Activated CD4-positive, alpha-beta T cell treated with anti-CD3 and anti-CD28 coated beads, Interleukin-10, Interleukin-2, amounts not matched to agents 100 ng/mL and 50 ng/mL, durations not matched to agents 16 hours and 8 hours (primary cell): ENCODE data around the gene ZFHX2.
A peak's percentile ranks its signal among the peaks of the same experiment; 100 is the strongest.

Source experiments
- DNase-seq: peaks from one replicate; pipeline ENCODE4 v3.0.0-alpha.2; 2020

The ZFHX2 gene

DNA sequence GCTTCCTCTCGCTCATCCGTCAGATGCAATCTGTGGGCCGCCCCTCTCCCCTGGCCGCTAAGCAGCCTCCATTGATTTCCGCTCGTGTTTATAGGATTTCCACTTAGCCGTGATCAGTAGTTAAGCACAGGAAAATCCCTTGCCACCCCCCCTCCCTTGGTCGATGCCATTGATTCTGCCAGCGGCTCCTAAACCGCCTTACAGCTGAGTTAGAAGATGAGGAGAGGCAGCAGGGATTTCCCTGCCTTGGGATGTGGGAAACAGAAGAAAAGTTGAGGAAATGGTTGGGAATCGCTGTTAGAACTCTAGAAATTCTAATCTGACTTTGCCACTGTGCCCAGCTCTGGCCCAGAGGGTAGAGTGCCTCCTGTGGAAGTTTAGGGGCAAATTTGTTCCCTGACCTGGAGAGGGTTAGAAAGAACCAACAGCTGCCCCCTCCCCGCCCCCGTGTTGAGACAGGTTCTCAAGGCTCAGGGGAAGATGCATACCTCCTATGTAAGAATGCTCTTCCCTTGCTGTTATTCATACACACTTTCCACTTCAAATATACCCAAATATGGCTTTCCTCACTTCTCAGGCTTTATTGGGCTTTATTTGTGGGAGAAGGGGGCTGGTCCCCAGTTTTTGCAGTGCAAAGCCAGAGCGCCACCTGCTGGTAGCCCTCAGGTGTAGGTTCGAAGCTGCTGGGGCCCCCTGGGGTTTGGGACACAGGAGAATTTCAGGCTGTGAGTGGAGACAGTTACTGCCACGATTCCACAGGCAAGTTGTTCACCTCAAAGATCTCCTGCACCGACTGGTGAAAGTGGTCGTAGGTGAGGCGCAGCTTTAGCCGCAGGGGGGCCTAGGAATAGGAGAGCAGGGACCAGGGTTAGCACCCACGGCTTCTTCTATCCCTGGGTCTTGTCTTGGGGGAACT, 7.7 kb upstream of the ZFHX2 start:
- DNase-seq: peak; percentile 70

DNA sequence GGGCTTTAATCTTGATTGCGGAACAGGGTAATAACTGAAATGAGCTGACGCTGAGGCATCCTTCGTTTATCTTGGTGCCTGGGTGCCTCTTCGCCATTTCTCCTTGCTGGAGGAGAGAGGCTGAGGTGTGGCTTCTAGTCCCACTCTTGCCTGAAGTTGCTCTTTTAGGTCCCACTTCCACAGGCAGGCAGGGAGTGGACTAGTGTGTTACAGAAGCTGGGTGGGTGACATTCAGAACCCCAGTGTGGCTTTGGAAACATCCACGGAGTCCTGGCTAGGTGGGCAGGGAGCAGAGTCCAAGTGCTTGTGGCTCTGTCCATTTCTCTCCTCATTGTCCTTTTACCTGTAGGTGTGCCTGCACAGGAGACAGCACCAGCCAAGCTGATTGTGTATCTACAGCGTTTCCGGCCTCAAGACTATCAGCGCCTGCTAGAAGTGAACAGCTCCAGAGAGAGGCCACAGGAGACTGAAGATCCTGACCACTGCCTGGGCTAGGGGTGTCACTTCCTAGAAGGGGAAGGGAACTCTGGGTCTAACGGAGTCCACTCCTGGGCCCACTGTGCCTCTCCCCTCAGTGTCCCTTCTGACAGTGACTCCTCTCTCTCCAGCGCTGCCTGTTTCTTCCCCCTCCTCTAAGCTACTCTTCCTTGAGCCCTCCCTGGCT, 6.9 kb upstream of the ZFHX2 start:
- no peak for DNase-seq

DNA sequence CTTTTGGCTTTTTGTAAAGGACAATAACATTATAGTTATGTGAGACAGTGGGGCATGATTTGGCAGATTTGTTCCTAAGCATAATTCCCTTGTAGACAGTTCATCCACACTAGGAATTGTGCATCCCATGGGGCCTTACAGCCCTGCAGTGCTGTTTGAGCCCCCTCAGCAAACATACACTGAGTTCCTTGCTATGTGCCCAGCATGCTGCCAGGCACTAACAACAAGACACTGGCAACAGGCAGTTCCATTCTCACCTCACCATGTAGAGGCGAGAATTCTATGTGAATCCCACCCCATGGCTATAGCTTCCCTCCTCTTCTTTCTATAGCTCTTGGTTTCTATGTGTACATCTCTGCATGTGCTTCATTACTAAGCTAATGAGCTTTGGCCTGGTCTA, 6.4 kb upstream of the ZFHX2 start:
- DNase-seq: no peak

DNA sequence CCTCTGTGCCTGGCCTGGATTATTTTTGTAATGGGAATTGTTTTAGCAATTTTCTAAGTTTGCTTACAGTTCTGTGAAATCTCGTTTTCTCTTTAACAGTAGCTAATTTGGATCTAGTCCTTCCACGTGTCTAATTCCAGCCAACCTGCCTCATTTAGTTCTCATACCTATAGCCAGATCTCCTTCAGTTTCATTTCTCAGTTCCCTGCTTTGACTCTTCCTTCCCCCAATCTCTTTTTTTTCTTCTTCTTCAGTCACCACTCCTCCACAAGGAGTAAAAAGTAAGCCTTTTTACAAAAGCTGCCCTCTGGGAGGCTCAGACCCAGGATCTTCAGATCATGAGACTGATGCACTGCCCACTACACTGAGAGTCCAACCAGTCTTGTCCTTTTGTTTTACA, 6.0 kb upstream of the ZFHX2 start:
- no peak for DNase-seq

DNA sequence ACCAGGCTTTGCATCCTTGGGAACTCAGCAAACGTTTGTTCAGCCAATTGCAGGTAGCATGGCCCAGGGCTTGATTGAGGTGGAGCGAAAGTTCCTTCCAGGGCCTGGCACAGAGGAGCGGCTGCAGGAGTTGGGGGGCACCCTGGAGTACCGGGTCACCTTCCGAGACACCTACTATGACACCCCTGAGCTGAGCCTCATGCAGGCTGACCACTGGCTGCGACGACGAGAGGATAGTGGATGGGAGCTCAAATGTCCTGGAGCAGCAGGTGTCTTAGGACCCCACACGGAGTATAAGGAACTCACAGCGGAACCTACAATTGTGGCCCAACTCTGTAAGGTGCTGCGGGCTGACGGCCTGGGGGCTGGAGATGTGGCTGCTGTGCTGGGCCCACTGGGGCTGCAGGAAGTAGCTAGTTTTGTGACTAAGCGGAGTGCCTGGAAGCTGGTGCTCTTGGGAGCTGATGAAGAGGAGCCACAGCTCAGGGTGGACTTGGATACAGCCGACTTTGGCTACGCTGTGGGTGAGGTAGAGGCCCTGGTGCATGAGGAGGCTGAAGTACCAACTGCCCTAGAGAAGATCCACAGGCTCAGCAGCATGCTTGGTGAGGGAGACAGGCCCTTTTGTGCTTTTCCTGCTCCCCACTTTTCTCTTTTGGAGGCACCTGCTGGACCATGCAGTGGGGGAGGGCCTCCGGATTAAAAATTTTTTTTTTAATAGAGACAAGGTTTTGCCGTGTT, 5.3 kb upstream of the ZFHX2 start:
- no peak for DNase-seq

DNA sequence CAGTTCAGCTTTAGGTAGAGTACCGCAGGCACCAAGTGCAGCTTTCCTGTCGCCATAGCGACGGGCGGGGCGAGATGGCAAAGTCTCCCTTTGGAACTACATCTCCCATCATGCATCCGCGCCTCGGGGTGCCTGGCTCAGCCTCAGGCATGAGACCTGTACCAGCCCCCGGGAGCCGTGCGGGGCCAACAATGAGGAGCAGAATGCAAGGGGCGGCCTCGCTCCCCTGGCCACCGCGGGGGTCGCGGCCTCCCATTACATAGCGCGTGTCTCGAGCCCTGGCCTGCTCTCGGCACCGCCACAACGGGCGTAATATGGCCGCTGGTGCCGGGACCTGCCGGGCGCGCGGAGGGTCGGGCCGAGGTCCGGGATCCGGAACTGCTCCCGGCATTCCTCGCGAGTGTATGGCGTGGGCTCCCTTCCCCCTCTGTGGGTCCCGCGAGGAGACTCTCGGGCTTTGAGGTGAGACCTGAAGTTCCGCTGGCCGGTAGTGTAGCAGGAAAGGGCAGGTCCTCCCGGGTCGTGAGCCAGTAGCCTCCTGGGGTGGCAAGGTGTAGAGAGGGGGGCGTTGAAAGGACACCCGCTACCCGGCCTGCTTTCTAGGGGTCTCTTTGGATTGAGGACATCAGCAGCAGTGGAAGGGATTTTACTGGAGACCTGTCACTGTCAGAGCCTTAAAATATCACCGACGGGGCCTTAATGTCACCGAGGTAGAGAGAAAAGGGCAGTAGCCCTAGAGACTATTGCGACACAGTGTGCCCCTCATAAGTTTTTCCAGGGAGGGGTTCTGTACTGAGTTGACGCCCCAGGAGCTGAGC, 4.5 kb upstream of the ZFHX2 start, which contains the start of gene THTPA:
Gene THTPA, plus strand, starts transcription at position 390 of the 818 bp plus-strand sequence. CDS start 487 bp downstream, outside the sequence.
- peak; percentile 96 for DNase-seq

DNA sequence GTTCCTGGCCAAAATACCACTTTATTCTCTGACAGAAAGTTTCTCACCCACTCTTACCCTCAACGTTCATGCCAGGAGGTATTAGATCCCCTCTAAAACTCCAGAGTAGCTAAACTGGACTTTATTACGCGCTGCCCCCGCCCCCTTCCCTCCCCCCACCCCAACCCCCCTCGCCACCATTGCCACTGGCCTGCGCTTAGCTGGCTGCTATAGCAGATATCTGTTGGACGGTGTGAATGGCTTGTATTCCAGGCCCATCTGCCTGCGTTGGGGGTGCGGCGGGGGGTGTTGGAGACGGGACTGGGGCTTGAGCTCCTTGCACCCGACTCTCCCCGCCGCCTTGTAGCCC, 3.9 kb upstream of the ZFHX2 start:
- DNase-seq: no peak

DNA sequence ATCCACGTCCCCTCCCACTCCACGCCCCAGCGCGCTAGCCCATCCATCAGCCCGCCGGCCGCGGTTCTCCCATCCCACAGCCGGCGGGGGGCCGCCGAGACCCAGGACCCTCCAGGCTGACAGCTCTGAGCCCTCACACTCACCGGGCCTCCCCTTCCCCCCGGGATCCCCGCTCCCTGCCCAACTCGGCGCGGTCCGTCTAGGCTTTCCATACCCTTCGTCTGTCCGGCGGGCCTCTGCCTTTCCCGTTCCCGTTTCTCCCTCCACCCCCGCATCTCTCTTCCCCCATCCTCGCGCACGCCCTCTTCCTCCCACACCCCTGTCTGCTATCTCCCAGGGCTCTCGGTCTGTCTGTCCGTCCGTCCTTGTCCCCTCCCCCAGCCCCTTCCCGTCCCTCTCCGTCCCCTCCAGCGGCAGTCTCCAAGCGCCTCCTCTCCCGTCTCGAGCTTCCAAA, 726 bp downstream of the ZFHX2 start:
- no peak for DNase-seq

DNA sequence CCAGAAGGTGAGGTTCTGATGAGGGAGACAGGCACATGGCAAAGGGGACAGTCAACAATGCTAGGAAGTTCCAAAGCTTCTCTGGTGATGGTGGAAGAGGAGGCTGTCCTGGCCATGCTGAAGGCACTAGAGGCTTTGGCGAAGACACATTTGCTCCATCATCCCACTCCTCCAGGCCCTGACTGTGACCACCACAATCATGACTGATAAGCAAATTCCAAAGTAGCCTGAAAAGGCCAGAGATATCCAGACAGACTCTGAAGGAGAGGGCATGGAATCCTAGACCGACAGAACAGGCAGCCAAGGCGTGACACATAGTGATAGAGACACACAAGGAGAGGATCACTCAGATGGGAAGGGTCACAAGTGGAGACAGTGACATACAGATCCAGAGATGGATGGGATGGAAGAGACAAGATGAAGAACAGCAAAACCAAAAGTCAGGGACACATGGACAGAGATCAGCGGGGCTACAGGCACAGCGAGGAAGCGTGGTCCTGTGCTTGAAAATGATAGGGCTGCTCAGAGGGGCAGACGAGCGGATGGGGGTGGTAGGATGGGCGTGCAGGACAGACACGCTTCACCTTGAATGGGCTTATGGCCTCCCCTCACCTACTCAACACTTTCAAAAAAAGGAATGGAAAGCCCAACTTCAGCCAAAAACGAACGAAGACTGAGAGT, 1.3 kb downstream of the ZFHX2 start:
- DNase-seq: no peak

DNA sequence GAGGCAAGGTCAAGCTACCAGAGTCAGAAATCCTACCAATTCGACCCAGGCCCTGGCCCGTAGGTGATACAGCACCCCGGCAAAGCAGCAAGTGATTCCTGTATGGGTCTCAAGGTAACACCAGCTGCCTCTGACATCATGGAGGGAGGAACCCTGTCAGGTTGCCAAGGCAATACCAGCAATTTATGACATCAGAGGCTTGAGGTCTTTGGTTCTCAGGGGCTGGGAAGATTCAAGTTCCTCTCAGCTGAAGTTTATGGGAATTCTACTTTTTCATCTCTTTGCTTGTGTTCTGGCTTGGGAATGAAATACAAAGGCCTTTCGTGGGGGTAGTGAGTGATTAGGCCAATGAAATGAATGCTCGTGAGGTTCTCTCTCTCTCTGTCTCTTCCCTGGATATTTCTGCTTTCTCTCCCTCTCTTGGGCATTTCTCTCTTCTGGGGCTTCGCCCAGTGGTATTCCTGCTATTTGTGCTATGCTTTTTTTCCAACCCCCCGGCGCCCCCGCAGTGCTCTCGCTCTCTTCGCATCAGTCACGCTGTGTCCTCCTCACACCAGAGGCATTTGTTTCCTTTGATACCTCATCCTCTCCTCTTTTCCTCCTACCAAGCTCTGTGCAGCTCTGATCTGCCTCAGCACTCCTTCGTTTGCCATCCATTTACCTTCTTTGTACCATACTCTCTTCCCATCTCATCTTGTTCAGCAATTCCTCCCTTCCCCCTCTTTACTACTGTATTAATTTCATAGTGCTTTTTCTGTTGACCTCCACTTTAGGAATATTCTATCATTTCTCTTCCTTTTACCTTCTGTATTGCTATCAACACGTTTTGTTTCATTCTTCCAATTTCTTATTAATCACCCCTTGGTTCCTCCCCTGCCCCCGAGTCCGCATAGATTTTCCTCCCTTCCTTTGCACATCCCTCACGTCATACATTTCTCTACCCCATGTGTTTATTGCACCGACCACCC, 2.9 kb downstream of the ZFHX2 start:
- no peak for DNase-seq

DNA sequence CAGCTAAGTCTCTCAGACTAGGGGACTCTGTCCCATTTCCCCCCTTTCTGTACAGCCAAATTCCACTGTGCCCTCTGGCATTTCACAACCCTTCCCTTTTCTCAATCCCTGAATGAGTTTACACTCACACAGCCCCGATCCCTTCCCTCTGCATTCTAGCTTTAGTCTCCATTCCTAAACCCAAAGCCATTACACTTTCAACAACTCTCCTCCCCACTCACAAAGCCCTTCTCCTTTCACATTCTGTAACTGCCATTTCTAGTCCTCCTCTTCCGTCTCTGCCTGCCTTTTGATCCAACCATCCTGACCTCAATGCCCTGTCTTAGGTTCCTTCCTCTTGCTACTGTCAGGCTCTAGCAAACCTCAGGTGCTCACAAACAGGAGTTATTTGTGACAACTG, 3.6 kb downstream of the ZFHX2 start:
- DNase-seq: no peak

DNA sequence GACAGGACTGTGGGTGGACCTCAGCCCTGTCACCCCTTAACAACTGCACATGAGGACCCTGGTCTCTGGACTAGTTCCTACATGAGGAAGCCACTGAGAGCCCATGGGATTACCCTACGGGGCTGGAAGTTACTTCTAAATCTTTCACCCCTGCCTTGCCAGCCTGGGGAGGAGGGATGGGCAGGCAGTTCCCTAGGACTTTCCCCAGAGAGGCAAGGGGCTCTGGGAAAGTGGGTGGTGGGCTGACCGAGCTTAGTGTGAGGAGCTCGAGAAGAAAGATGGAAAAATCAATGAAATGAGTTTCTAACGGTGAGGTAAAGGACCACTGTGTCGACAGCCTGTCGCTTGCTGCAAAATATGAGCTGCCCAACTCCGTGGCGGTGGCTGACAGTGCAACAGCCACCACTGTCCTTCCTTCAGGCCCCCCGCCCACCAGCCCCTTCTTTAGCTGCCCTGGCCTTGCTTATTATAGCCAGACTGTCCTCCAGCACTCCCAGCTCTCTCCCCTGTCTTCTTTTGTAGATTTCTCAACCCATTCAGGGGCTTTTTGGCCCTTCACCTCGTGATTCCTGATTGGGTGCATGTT, 5.0 kb downstream of the ZFHX2 start:
- DNase-seq: no peak

DNA sequence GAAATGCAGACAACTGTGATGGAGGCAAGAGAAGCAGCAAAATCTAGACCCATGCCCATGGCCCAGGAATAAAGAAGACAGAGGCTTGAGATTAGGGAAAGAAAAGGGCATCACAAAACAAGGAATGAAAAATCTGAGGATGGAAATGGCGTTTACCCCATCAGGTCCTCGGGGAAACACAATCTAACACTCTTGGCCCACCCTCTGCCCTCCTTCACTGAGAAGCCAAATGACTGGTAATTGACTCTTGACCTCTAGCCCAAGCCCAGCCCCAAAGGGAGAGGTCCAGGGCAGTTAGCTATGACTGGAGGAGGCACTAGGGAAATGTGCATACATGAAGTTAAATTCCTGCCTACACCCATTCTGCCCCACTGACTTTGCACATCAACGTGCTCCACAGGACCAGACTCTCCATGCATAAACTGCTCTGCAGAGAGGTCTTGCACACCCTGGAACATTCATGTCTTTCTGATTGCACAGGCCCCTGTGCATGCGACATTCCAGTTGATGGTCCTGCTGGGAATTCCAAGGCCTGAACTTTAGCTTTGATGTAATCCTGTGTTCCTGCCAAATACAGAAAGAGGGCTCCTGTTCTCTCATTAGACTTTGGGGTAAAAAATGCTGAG, 5.7 kb downstream of the ZFHX2 start:
- no peak for DNase-seq

DNA sequence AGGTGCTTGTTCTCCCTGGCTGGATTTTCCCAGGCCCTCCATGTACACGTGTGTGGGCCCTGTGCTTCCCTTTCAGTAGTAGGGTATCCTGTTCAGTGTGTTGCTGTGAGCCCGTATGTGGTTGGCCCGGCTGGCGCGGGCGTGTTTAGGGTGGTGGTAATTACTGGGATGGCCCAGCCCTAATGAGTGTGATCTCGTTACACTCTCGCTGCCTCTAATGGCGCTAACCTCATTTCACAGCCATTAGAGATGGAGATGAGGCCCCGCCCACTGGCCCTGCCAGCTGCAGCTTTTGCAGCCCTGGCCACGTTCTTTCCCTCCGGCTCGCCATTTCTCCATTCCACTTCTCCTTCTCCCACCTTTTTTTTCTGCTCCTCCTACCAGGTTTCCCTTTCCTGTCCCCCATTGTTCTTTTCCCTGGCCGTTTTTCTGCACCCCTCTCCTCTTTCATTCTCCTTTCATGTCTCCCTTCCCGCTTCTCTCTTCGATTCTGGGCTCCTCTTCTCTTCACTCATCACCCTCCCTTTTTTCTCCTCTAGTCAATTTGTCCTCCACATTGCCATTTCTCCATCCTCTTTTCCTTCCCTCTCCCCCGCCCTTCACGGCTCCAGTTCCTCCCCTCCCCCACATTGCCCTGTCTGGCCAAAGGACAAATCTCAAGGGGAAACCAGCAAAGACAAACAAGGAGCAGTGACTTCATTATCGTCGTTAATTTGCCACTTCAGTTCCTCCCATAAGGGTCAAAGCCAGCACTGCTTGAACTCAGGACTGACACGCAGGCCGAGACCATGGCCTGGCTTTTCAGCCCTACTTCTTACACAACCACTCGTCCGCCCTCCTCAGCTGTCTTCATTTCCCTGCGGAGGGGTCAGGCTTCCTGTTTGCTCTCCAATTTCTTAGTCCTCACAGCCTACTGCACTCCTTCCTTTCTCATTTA, 6.8 kb downstream of the ZFHX2 start:
- DNase-seq: no peak

DNA sequence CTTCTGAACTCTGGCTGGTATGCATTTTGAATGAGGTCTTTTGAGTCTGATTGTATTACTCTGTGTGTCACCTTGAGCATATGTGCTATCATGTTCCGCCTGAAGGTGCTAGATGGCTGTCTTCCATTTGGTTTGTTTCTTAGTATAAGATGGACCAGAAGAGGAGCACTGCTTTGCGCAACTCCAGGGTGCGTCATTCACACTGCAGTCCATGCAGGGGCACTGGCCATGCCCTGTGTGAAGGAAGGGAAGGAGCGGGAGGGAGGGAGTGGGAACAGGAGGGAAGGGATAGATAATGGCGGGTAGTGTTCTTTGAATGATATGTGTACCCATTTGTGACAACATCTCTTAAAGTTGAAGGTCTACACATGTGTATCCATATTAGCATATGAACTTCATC, 8.2 kb downstream of the ZFHX2 start:
- DNase-seq: no peak

DNA sequence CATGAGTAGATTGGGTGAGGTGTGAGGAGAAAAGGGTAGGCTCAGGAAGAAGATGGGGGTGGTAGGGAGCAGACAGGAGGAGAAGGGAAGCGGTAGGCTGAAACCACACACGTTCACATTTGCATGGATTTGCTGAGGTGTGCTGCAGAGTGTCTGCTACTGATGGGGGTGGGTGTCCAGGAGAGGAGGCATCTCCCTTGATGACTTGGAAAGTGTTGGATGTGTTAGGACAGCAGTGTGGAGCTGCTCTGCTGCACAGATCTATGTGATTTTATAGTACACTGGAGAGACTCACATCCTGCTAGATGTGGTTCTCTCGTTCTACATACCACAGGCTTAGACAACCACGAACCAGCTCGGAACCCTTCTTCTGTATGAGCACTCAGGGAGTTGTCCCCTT, 9.3 kb downstream of the ZFHX2 start:
- no peak for DNase-seq

DNA sequence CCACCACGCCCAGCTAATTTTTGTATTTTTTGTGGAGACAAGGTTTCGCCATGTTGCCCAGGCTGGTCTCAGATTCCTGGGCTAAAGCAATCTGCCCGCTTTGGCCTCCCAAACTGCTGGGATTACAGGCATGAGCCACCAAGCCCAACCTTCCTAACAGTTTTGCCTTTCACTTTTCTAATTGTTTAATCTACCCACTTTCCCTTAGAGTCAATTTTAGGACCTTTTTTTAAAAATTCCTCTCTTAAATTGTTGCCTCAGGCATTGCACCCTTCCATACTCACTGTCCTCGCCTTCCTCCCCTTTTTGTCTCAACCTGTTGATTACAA, 11.5 kb downstream of the ZFHX2 start:
- DNase-seq: no peak

DNA sequence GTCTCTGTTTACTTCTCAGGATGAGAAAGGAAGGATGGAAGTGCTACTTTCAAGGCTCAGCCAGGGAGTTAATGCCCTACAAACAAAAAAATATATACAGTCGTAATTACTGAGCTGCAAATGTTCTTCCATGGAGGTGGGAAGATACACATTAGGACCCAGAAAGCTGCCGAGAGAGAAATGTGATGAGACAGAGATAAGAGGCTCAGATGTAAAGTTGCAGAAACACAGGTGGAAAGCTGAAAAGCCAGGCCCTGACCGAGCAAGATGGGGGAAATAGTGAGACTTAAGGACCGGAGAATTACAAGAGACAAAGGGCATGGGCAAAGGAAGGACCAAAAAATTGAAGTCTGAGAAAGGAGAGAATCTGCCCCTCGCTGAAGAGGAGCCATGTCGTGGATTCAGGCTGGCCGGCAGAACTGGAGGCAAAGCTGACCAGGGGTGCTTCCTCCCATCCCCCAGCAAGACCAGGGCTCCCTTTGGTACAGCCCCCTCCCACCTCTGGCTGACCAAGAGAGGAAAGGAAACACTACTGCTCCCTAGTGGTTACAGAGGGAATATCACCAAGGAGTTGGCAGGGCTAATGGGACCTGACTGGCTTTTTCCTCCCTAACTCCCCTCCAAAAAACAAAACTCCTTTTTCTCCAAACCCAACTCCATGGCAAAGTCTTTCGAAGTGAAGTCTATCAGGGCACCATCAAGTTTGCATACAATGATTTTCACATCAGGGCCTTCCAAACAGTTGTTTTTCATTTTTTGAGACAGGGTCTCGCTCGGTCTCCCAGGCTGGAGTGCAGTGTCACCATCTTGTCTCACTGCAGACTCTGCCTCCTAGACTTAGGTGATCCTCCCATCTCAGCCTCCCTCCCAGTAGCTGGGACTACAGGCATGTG, 12.1 kb downstream of the ZFHX2 start:
- DNase-seq: peak; percentile 65
